Measurements from ENCODE around the gene MYO7A.

- TF ChIP-seq, protein P1, sequence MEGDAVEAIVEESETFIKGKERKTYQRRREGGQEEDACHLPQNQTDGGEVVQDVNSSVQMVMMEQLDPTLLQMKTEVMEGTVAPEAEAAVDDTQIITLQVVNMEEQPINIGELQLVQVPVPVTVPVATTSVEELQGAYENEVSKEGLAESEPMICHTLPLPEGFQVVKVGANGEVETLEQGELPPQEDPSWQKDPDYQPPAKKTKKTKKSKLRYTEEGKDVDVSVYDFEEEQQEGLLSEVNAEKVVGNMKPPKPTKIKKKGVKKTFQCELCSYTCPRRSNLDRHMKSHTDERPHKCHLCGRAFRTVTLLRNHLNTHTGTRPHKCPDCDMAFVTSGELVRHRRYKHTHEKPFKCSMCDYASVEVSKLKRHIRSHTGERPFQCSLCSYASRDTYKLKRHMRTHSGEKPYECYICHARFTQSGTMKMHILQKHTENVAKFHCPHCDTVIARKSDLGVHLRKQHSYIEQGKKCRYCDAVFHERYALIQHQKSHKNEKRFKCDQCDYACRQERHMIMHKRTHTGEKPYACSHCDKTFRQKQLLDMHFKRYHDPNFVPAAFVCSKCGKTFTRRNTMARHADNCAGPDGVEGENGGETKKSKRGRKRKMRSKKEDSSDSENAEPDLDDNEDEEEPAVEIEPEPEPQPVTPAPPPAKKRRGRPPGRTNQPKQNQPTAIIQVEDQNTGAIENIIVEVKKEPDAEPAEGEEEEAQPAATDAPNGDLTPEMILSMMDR (conservative IDR thresholded peaks at IDR 0.05; ENCODE audit: low read length) = no peak
- TF ChIP-seq EZH2phosphoT487 (IDR thresholded peaks at IDR 0.05; ENCODE audit: borderline replicate concordance) = no peak
Measured at GRCh38 chr11:77211594-77212251, 83.7 kb downstream of the MYO7A start.

Data from Loucy (cell line).